H1 (cell line): ENCODE results near the gene IZUMO4. TPM values are rescaled to one million over a fixed set of nuclear protein-coding genes. Genes with fewer than 3 reads are reported as not detected.

Experiments
- CTCF ChIA-PET: fragments of 300-600 bp; sonication (Branson Sonifier 250); formaldehyde crosslinking; loops from one replicate; lab custom pipeline; 2021; ENCODE audit not compliant: partially characterized antibody; lab: Charles Lee
- POLR2A ChIA-PET: fragments of 300-600 bp; sonication (Branson Sonifier 250); formaldehyde crosslinking; loops from one replicate; lab custom pipeline; 2021; ENCODE audit warnings: inconsistent platforms; ENCODE audit not compliant: partially characterized antibody; lab: Charles Lee
- DNase-seq, 2 experiments: peaks; one replicate each; pipeline versions ENCODE4 v3.0.0 to v3.0.0-alpha.2; 2010 to 2022; ENCODE audit warnings: low spot score in 2 of 2, low read depth in 1 of 2, mixed read lengths in 1 of 2
- FAIRE-seq: peaks from 2 replicates; lab custom pipeline; 2011; peaks lifted over from hg19 to GRCh38; lab: Jason Lieb, UNC
- H2AFZ ChIP-seq: 2 replicates; pipeline ENCODE4 v1.8.1; 2012; ENCODE audit warnings: low read length, inconsistent platforms
- H2AK5ac ChIP-seq: 2 replicates; pipeline ENCODE4 v1.6.1; 2013; ENCODE audit warnings: low read depth, low read length
- H2BK120ac ChIP-seq: replicated peaks from 2 replicates; pipeline ENCODE3; 2013; ENCODE audit warnings: low read depth, low read length, inconsistent platforms
- H2BK12ac ChIP-seq: 2 replicates; pipeline ENCODE4 v1.6.1; 2013; ENCODE audit warnings: low read depth, low read length
- H2BK15ac ChIP-seq: 2 replicates; pipeline ENCODE4 v1.6.1; 2013; ENCODE audit warnings: low read length
- H2BK20ac ChIP-seq: 2 replicates; pipeline ENCODE4 v1.6.1; 2013; ENCODE audit warnings: low read length
- H2BK5ac ChIP-seq: 2 replicates; pipeline ENCODE4 v1.6.1; 2013; ENCODE audit warnings: low read depth, low read length
- H3K14ac ChIP-seq: 2 replicates; pipeline ENCODE4 v1.6.1; 2013; ENCODE audit warnings: inconsistent platforms; ENCODE audit not compliant: insufficient read length
- H3K18ac ChIP-seq: 2 replicates; pipeline ENCODE4 v1.6.1; 2013; ENCODE audit warnings: low read length; ENCODE audit errors: extremely low read depth
- H3K23ac ChIP-seq: 2 replicates; pipeline ENCODE4 v1.6.1; 2013; ENCODE audit warnings: inconsistent platforms; ENCODE audit not compliant: insufficient read length
- H3K23me2 ChIP-seq: 2 replicates; pipeline ENCODE4 v1.6.1; 2013; ENCODE audit warnings: low read depth, low read length
- H3K27ac ChIP-seq: 2 replicates; pipeline ENCODE4 v1.6.1; 2011; ENCODE audit warnings: low read depth, low read length, inconsistent platforms
- H3K27me3 ChIP-seq, 4 experiments: replicated peaks in 1 of 4; 1 replicate in 1 of 4; 2 replicates in 3 of 4; pipeline versions ENCODE4 v1.6.1 to v1.8.1; 2011 to 2013; ENCODE audit warnings: low read length in 3 of 4, mild to moderate bottlenecking in 3 of 4, inconsistent platforms in 2 of 4, mixed read lengths in 2 of 4, moderate library complexity in 1 of 4; ENCODE audit not compliant: control insufficient read depth in 3 of 4, insufficient read depth in 3 of 4; ENCODE audit errors: extremely low read depth in 1 of 4
- H3K36me3 ChIP-seq, 4 experiments: 2 replicates each; pipeline versions ENCODE4 v1.6.1 to v1.8.1; 2011 to 2013; ENCODE audit warnings: mild to moderate bottlenecking in 4 of 4, low read length in 3 of 4, moderate library complexity in 2 of 4, control low read depth in 1 of 4, inconsistent platforms in 1 of 4; ENCODE audit not compliant: insufficient read depth in 4 of 4, control insufficient read depth in 2 of 4
- H3K4ac ChIP-seq: replicated peaks from 2 replicates; pipeline ENCODE3; 2013; ENCODE audit warnings: low read length, low read depth, mixed read lengths, inconsistent platforms; ENCODE audit not compliant: insufficient read length
- H3K4me1 ChIP-seq, 4 experiments: replicated peaks in 1 of 4; 1 replicate in 1 of 4; 2 replicates in 3 of 4; pipeline versions ENCODE4 v1.6.1 to v1.8.1; 2011 to 2013; ENCODE audit warnings: low read length in 3 of 4, inconsistent platforms in 2 of 4, mixed read lengths in 1 of 4; ENCODE audit not compliant: insufficient read depth in 4 of 4, control insufficient read depth in 3 of 4
- H3K4me2 ChIP-seq, 2 experiments: 2 replicates each; pipeline versions ENCODE4 v1.6.1 to v1.8.1; 2011 to 2013; ENCODE audit warnings: low read depth in 2 of 2, low read length in 2 of 2, control low read depth in 1 of 2, inconsistent platforms in 1 of 2, mild to moderate bottlenecking in 1 of 2; ENCODE audit not compliant: insufficient read depth in 1 of 2
- H3K4me3 ChIP-seq, 4 experiments: fragments of 200-600, 300-600 bp in 1 of 4; sonication (generic), shearing (Covaris generic), sonication (Bioruptor Twin) in 1 of 4; 2 replicates each; pipeline versions ENCODE4 v1.5.1 to v1.8.1; 2011 to 2016; ENCODE audit warnings: low read length in 4 of 4, low read depth in 3 of 4, control low read depth in 2 of 4, inconsistent platforms in 2 of 4, mild to moderate bottlenecking in 2 of 4, mixed read lengths in 1 of 4, moderate library complexity in 1 of 4; ENCODE audit not compliant: insufficient read depth in 2 of 4; ENCODE audit errors: extremely low read depth in 1 of 4
- H3K56ac ChIP-seq: replicated peaks from 2 replicates; pipeline ENCODE3; 2013; ENCODE audit warnings: low read depth, mild to moderate bottlenecking, mixed read lengths, low read length, inconsistent platforms; ENCODE audit not compliant: insufficient read length
- H3K79me1 ChIP-seq: 2 replicates; pipeline ENCODE4 v1.6.1; 2013; ENCODE audit warnings: low read depth, low read length, control low read depth
- H3K79me2 ChIP-seq, 2 experiments: 2 replicates each; pipeline versions ENCODE4 v1.6.1 to v1.8.1; 2012 to 2013; ENCODE audit warnings: low read length in 2 of 2, mild to moderate bottlenecking in 2 of 2, inconsistent platforms in 1 of 2; ENCODE audit not compliant: insufficient read depth in 2 of 2, control insufficient read depth in 1 of 2
- H3K9ac ChIP-seq, 4 experiments: replicated peaks in 1 of 4; 1 replicate in 1 of 4; 2 replicates in 3 of 4; pipeline versions ENCODE4 v1.6.1 to v1.8.1; 2011 to 2013; ENCODE audit warnings: low read depth in 3 of 4, low read length in 3 of 4, control low read depth in 2 of 4, mild to moderate bottlenecking in 2 of 4, moderate library complexity in 2 of 4, inconsistent platforms in 1 of 4; ENCODE audit errors: extremely low read depth in 1 of 4
- H3K9me3 ChIP-seq, 2 experiments: 2 replicates each; pipeline versions ENCODE4 v1.6.1 to v1.8.1; 2012 to 2013; ENCODE audit warnings: mild to moderate bottlenecking in 2 of 2, moderate library complexity in 2 of 2, control low read depth in 1 of 2, inconsistent platforms in 1 of 2, low read depth in 1 of 2, low read length in 1 of 2, mixed read lengths in 1 of 2; ENCODE audit not compliant: insufficient read depth in 2 of 2
- H4K20me1 ChIP-seq, 2 experiments: replicated peaks in 1 of 2; 2 replicates each; pipeline versions ENCODE3 to v1.8.1; 2011 to 2013; ENCODE audit warnings: inconsistent platforms in 2 of 2, low read length in 2 of 2, mild to moderate bottlenecking in 1 of 2; ENCODE audit not compliant: insufficient read depth in 2 of 2, control insufficient read depth in 1 of 2
- H4K5ac ChIP-seq: 2 replicates; pipeline ENCODE4 v1.6.1; 2013; ENCODE audit warnings: low read length, low read depth, mixed read lengths, inconsistent platforms; ENCODE audit not compliant: insufficient read length
- H4K8ac ChIP-seq: 2 replicates; pipeline ENCODE4 v1.8.0; 2013; ENCODE audit warnings: mild to moderate bottlenecking, moderate library complexity, low read length, inconsistent platforms; ENCODE audit not compliant: insufficient read depth; ENCODE audit errors: extremely low read depth
- H4K91ac ChIP-seq: replicated peaks from 2 replicates; pipeline ENCODE3; 2013; ENCODE audit warnings: low read length, mixed read lengths, inconsistent platforms; ENCODE audit not compliant: insufficient read length
- ASH2L ChIP-seq: fragments of 200-600, 300-600 bp; sonication (generic); IDR thresholded peaks from one replicate; pipeline ENCODE4 v1.7.1; 2017; ENCODE audit warnings: low read length
- BACH1 ChIP-seq: IDR thresholded peaks from 2 replicates; pipeline ENCODE4 v1.6.1; 2012; ENCODE audit warnings: low read length, improper control_type of control experiment
- CTBP2 ChIP-seq: IDR thresholded peaks from 2 replicates; pipeline ENCODE4 v1.7.0; 2011; ENCODE audit warnings: borderline replicate concordance, mild to moderate bottlenecking, moderate library complexity, mixed read lengths, low read length; ENCODE audit not compliant: insufficient read depth, insufficient read length
- EZH2 ChIP-seq: fragments of 200-600 bp; sonication (generic); IDR thresholded peaks from 2 replicates; pipeline ENCODE4 v1.7.1; 2012; ENCODE audit warnings: low read depth, mild to moderate bottlenecking, moderate library complexity, low read length, inconsistent platforms; ENCODE audit not compliant: severe bottlenecking
- GTF2F1 ChIP-seq: IDR thresholded peaks from 2 replicates; pipeline ENCODE4 v1.6.1; 2012; ENCODE audit warnings: low read depth, low read length, improper control_type of control experiment, borderline replicate concordance
- KDM4A ChIP-seq: IDR thresholded peaks from one replicate; pipeline ENCODE4 v1.7.1; 2012; ENCODE audit warnings: low read depth, mild to moderate bottlenecking, moderate library complexity, low read length, inconsistent platforms; ENCODE audit not compliant: severe bottlenecking
- KDM5A ChIP-seq: fragments of 200-600 bp; IDR thresholded peaks from 2 replicates; pipeline ENCODE4 v1.7.1; 2012; ENCODE audit warnings: mild to moderate bottlenecking, low read length, inconsistent platforms, mixed read lengths
- POU5F1 ChIP-seq: IDR thresholded peaks from 2 replicates; pipeline ENCODE4 v1.6.1; 2011; ENCODE audit warnings: low read depth, mild to moderate bottlenecking, low read length, moderate library complexity
- RAD21 ChIP-seq, 2 experiments: IDR thresholded peaks in 1 of 2; conservative IDR thresholded peaks in 1 of 2; 2 replicates each; pipeline ENCODE4 v1.6.1; 2011; ENCODE audit warnings: low read depth in 2 of 2, low read length in 2 of 2, improper control_type of control experiment in 1 of 2, inconsistent platforms in 1 of 2, mild to moderate bottlenecking in 1 of 2, moderate library complexity in 1 of 2
- SIRT6 ChIP-seq: IDR thresholded peaks from one replicate; pipeline ENCODE4 v1.7.1; 2012; ENCODE audit warnings: low read length, inconsistent platforms
- SRF ChIP-seq: IDR thresholded peaks from 2 replicates; pipeline ENCODE4 v1.6.1; 2011; ENCODE audit warnings: mild to moderate bottlenecking, low read depth, low read length, moderate library complexity
- TAF7 ChIP-seq: optimal IDR thresholded peaks from 2 replicates; pipeline ENCODE3; 2011; ENCODE audit warnings: low read depth, mild to moderate bottlenecking, inconsistent platforms, low read length, moderate library complexity, borderline replicate concordance
- TBP ChIP-seq: IDR thresholded peaks from 2 replicates; pipeline ENCODE4 v1.6.1; 2011; ENCODE audit warnings: low read depth, low read length, improper control_type of control experiment
- ZNF274 ChIP-seq: IDR thresholded peaks from 2 replicates; pipeline ENCODE4 v1.7.0; 2012; ENCODE audit warnings: low read length, borderline replicate concordance; ENCODE audit errors: extremely low read depth
- WGBS, 2 experiments: shearing (Covaris generic) in 1 of 2; methylation state at CpG; one replicate each; pipeline versions ENCODE4 v1.1.6 to v1.1.7; 2013 to 2015; ENCODE audit warnings: low lambda C conversion rate in 2 of 2, mixed read lengths in 2 of 2, inconsistent platforms in 1 of 2, low coverage in 1 of 2, missing lambda C conversion rate in 1 of 2; ENCODE audit not compliant: insufficient replicate concordance in 2 of 2, insufficient coverage in 1 of 2, insufficient read length in 1 of 2; ENCODE audit errors: extremely low coverage in 1 of 2, missing lambda C conversion rate in 1 of 2; 5-methylcytosine and 5-hydroxymethylcytosine counted together
- polyA plus RNA-seq, 7 experiments: library from polyadenylated mRNA; depleted of rRNA in 3 of 7; stranded (reverse) in 5 of 7; unstranded in 2 of 7; fragments of >200 nt in 5 of 7; fragments of 200-250 nt in 2 of 7; gene quantifications; 1 replicate in 5 of 7; 2 replicates in 1 of 7; 4 replicates in 1 of 7; pipeline versions ENCODE4 v1.2.1 to v1.2.3, GENCODE V29; 2011 to 2013; ENCODE audit warnings: missing spikeins in 2 of 7, mixed read lengths in 2 of 7
- total RNA-seq: library from RNA; stranded (reverse); fragmentation: NEBNext Ultra II Directional; extraction: Animal tissue kit (Norgen Biotek cat#: 25700); gene quantifications from 2 replicates; pipeline ENCODE4 v1.2.1, GENCODE V29; 2021

IZUMO4 gene
- total and polyA plus RNA-seq, 2 of the 8 experiments (the other 6 are each of a cell fraction or from before 2014, with no cell fraction given) = 1.8 to 1.9 TPM

- no peak for FAIRE-seq
- no peak for TF ChIP-seq ZNF274
- TF ChIP-seq TAF7 = no peak
- no peak for TF ChIP-seq POU5F1
- TF ChIP-seq SIRT6 = no peak
- TF ChIP-seq EZH2 = no peak
- no peak for TF ChIP-seq TBP
- no peak for TF ChIP-seq SRF
- no peak for TF ChIP-seq ASH2L
- TF ChIP-seq KDM4A = no peak
- TF ChIP-seq GTF2F1 = no peak
- TF ChIP-seq BACH1 = no peak
- TF ChIP-seq RAD21 (IDR thresholded peaks at IDR 0.05 in 1 of 2, conservative IDR thresholded peaks at IDR 0.05 in 1 of 2; ENCODE audit: low read depth in 2 of 2, low read length in 2 of 2) = no peak
- no peak for TF ChIP-seq KDM5A
- TF ChIP-seq CTBP2 = no peak
- peaks cover 3 to 46% of the 10 kb centered on the region in 2 experiments; a peak in 2 of 4 replicates for H3K79me2 ChIP-seq
- peaks cover 9 to 36% (median 19%) of the 10 kb centered on the region in 4 experiments; a peak in 5 of 8 replicates for H3K36me3 ChIP-seq
- 93% methylated on average over 20 of the region's 23 CpGs; no CpG with 5 or more reads in 1 of the 2 experiments for WGBS, 2 experiments
- ChIA-PET POLR2A (interaction anchor here (0.6 to 1.5 kb wide), 5 partner anchors 9 to 100 kb away, joined by 3 to 5 read pairs (median 3); no protein-coding TSS in a partner anchor), CTCF (interaction anchor here (0.6 to 2.1 kb wide), 5 partner anchors 10 to 452 kb away, joined by 3 to 4 read pairs (median 3); no protein-coding TSS in a partner anchor)
- no peak overlapping the region for H2BK20ac ChIP-seq
- no peak overlapping the region for H2BK12ac ChIP-seq
- no peak overlapping the region for H4K5ac ChIP-seq
- no peak overlapping the region; the same call in 1 of the 2 replicates for H4K8ac ChIP-seq
- no peak overlapping the region for H2AK5ac ChIP-seq
- no peak overlapping the region for H2BK15ac ChIP-seq
- no peak overlapping the region for H3K9ac ChIP-seq
- no peak overlapping the region for H2BK120ac ChIP-seq
- no peak for DNase-seq
- H3K18ac ChIP-seq = no peak overlapping the region
- H4K20me1 ChIP-seq = peaks cover 23 to 27% of the 10 kb centered on the region in 2 experiments
- no peak overlapping the region for H3K14ac ChIP-seq
- no peak overlapping the region for H2AFZ ChIP-seq
- peaks cover 11% of the 10 kb centered on the region for H3K79me1 ChIP-seq
- H3K56ac ChIP-seq = no peak overlapping the region
- no peak overlapping the region for H3K4me2 ChIP-seq
- H3K4me1 ChIP-seq = no peaks in the 10 kb centered on the region
- H3K23me2 ChIP-seq = no peaks in the 10 kb centered on the region
- no peak overlapping the region for H2BK5ac ChIP-seq
- no peak overlapping the region for H3K4ac ChIP-seq
- no peaks in the 10 kb centered on the region for H3K27me3 ChIP-seq
- H3K27ac ChIP-seq = no peak overlapping the region
- no peak overlapping the region for H4K91ac ChIP-seq
- H3K4me3 ChIP-seq = no peak overlapping the region
- H3K9me3 ChIP-seq = no peaks in the 10 kb centered on the region
- H3K23ac ChIP-seq = no peak overlapping the region
These were observed 40.1 kb downstream of the IZUMO4 start for GRCh38 chr19:2136796-2137195.
